ENCODE measurements around the gene CGNL1. TPM values are rescaled to one million over a fixed set of nuclear protein-coding genes. Genes with fewer than 3 reads are reported as not detected.

Gene CGNL1
- total RNA-seq, 4 donors from 2014 or later = 4.7 to 13.7 (median 7.3) TPM

DNA sequence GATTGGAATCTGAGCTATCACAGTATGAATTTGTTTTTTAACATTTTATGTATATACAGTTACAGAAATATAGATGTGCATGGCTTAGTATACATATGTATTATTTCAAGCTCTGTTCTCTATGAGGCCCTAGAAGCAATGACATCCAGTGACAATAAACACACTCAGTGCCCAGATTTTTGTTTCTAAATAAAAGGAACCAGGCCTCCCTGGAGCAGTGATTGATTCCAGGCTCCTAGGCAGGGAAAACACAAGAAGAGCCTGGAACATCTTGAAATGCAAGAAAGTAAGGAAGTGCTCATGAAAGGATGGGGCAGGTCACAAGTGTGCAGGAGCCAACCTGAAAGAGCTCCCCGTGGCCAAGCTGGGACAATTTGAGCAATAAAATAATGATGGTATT, 18.5 kb upstream of the CGNL1 start:
- DNase-seq (ENCODE audit: low spot score) (no peak), ATAC-seq (ENCODE audit: low FRiP score) (no peak)
- TF ChIP-seq, protein P1, sequence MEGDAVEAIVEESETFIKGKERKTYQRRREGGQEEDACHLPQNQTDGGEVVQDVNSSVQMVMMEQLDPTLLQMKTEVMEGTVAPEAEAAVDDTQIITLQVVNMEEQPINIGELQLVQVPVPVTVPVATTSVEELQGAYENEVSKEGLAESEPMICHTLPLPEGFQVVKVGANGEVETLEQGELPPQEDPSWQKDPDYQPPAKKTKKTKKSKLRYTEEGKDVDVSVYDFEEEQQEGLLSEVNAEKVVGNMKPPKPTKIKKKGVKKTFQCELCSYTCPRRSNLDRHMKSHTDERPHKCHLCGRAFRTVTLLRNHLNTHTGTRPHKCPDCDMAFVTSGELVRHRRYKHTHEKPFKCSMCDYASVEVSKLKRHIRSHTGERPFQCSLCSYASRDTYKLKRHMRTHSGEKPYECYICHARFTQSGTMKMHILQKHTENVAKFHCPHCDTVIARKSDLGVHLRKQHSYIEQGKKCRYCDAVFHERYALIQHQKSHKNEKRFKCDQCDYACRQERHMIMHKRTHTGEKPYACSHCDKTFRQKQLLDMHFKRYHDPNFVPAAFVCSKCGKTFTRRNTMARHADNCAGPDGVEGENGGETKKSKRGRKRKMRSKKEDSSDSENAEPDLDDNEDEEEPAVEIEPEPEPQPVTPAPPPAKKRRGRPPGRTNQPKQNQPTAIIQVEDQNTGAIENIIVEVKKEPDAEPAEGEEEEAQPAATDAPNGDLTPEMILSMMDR (IDR thresholded peaks at IDR 0.05) = no peak

DNA sequence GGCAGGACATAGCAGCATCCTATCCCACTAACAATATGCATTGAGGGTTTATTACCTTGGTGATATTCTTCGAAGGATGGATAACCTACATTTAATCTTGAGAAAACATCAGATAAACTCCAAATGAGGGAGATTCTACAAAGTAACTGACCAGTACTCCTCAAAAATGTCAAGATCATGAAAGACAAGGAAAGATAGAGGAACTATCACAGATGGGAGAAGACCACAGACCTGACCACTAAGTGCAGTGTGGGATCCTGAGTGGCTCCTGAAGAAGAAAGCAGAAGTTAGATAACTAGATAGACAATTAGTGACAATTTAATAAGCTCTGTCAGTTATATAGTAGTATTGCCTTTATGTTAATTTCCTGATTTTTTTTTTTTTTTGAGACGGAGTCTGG, 17.7 kb upstream of the CGNL1 start:
- ATAC-seq (ENCODE audit: low FRiP score) (no peak), DNase-seq (ENCODE audit: low spot score) (no peak)
- TF ChIP-seq, protein P1 (IDR thresholded peaks at IDR 0.05) = no peak

DNA sequence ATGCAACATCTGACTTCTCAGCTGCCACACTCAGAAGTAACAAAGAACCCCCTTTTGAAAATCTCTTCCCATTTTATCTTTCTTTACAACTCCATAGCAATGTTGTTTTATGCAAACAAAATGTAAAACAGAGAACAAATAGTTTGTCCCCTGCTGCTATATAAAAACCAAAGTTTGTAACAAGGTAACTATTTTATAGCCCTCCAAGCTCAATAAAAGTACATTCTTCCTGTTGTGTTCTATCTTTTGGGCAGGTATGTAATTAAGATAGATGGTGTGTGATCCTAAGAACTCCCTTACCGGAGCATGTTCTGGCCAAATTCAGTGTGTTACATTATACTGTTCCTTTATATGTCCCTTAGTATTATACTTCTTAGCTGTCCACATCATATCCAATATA, 12.6 kb upstream of the CGNL1 start:
- DNase-seq (ENCODE audit: low spot score) (no peak), ATAC-seq (ENCODE audit: low FRiP score) (no peak)
- TF ChIP-seq, protein P1 (IDR thresholded peaks at IDR 0.05) = no peak

DNA sequence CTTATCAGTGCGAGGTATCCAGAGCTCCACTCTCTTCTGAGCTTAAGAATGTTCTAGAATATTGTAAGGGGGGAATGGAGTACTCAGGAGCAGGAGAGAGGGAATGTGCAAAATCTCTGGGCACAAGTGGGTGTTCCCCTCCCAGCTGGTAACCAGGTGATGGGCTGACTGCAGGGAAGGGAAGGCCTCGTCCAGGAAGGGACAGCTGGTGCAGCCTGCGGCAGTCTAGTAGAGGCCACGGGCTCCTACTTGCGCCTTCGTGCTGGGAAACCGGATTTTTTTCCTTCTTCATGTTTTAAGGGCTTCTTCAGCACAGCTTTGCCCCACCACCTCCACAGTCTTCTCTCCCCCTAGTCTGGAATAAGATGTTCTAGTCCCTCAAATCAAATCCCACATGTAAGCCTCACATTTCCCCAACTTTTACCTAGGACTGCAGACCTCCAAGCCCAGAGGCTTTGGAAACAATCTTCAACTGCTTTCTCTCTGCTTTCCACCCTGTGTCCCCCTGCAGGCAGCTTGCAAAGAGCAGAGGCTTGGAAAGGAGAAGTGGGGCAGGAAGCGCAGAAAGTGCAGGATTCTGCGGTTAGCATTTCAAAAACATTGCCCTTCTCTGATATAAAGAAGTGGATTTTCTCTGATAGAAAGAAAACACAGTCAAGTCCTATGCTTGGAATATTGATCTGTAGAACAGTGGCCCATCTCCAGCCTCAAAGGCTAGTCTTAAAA, 11.9 kb upstream of the CGNL1 start:
- DNase-seq (ENCODE audit: low spot score) = no peak
- TF ChIP-seq, protein P1 (IDR thresholded peaks at IDR 0.05) = no peak
- ATAC-seq (ENCODE audit: low FRiP score) = no peak

DNA sequence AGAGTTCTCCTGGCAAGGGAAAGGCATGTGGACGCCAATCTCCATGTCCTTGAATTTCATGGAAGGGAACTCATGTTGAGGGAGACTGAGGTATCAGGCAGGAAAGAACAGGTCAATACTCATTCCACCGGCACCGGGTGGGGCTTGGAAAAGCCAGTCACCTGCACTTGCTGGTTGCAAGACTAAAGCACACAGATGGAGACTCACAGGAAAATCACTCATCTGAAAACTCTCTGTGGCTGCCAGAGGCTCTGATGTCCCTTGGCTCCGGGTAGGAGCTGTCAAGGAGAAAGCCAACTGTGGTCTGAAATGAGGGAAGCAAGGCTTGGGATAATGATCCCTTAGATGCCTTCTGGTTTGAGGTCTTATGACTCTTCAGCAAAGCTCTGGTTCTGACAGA, 8.7 kb upstream of the CGNL1 start:
- DNase-seq (ENCODE audit: low spot score) = no peak
- TF ChIP-seq, protein P1 (IDR thresholded peaks at IDR 0.05) = no peak
- ATAC-seq (ENCODE audit: low FRiP score) = no peak

DNA sequence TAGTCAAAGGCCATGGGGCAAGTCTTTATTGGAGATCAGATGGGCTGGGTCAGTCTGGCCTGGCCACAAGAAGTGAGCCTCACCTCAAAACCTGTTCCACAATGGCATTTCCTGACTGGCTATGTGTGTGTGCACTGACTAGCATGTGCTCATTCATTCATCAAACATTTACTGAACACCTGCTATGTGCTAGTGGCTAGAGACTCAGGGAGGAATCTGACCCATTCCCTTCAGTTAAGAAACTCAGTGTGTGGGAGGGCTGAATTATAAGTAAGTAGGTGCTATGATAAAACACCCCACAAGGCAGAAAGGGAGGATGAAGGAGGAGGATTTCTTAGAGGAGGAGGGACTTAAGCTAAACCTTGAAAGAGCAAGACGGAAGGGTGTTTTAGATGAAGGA, 5.4 kb upstream of the CGNL1 start:
- TF ChIP-seq, protein P1 (IDR thresholded peaks at IDR 0.05) = no peak
- DNase-seq (ENCODE audit: low spot score) = no peak
- ATAC-seq (ENCODE audit: low FRiP score) = no peak

DNA sequence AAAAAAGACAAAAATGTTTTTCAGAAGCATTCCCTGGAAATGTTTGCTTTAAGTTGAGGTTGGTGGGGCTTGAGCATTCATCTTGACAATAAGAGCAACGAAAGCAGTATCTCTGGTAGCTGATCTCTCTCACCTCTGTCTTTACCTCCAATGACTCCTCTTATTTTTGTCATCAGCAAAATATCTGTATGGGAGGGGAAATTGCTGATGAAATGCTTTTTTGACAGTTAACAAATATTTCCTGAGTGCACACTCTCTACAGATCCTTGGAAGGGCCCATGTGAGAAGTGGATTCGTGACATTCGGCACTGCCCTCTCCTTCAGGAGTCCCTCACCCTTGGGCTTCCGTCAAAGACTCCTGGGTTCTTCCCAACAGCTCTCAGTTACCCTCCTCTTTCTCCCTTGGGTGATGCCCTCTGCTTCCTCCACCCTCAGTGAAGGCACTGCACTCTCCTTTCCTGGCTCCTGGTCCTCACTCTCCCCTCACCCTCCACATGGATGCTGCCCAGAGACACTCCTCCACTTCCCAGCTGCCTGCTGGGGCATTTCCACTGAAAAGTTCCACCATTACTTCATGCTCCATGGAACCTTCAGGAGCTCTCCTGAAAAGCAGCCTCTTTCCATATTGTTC, 2.9 kb upstream of the CGNL1 start:
- ATAC-seq (ENCODE audit: low FRiP score) (no peak), DNase-seq (ENCODE audit: low spot score) (no peak)
- TF ChIP-seq, protein P1 (IDR thresholded peaks at IDR 0.05) = no peak
